HG03045 (cell line): Measurements from ENCODE around the gene KMT2A.
A peak's percentile ranks its signal among the peaks of the same experiment; 100 is the strongest.
"Not testable (repeated sequence)": the region's sequence is repeated elsewhere in the genome, so short reads cannot be mapped to it uniquely, and the experiment has no call there.

Source experiments
- ATAC-seq: cut with Tn5 transposase; IDR thresholded peaks from one replicate; pipeline ENCODE4 v1.9.1; 2021; ENCODE audit warnings: mild to moderate bottlenecking, moderate library complexity; ENCODE audit not compliant: unreplicated experiment

The KMT2A gene

DNA sequence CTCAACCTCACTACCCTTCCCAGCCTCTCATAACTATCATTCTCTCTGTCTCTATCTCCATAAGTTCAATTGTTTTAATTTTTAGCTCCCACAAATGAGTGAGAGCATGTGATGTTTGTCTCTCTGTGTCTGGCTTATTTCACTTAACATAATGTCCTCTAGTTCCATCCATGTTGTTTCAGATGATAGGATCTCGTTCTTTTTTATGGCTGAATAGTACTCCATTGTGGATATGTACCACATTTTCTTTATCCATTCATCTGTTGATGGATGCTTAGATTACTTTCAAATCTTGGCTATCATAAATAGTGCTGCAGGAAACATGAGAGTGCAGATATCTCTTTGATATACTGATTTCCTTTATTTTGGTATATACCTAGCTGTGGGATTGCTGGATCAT is 44.9 kb downstream of the KMT2A start:
- not testable (repeated sequence) for ATAC-seq

DNA sequence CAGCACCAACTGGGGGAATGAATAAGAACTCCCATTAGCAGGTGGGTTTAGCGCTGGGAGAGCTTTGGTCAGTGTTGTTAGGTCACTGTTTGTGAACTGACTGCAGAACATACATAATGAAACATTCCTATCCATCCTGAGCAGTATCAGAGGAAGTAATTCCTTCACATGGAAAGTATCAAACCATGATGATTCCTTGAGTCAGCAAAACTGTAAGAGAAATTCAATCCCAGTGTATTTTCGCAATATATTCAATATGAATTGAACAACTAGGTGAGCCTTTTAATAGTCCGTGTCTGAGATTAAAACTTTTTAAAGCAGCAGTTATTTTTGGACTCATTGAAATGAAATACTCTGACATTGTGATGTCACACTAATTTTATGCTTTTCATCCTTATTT is 48.1 kb downstream of the KMT2A start:
- ATAC-seq, result no peak

DNA sequence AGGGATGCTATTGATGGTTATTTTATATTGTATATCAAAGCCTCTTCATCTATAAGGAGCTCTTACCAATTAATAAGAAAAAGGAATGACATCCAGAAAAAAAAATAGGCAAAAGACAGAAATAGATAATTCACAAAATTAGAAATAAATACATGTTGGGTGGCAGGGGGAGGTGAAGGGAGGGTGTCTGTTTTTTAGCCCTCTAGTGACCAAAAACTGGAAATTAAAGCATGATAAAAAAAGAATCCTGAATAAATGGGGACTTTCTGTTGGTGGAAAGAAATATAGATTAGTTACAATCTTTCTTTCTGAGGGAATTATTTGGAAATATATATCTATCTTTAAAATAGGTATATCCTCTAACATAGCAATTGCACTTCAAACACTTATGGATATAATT is 49.0 kb downstream of the KMT2A start:
- no peak for ATAC-seq

DNA sequence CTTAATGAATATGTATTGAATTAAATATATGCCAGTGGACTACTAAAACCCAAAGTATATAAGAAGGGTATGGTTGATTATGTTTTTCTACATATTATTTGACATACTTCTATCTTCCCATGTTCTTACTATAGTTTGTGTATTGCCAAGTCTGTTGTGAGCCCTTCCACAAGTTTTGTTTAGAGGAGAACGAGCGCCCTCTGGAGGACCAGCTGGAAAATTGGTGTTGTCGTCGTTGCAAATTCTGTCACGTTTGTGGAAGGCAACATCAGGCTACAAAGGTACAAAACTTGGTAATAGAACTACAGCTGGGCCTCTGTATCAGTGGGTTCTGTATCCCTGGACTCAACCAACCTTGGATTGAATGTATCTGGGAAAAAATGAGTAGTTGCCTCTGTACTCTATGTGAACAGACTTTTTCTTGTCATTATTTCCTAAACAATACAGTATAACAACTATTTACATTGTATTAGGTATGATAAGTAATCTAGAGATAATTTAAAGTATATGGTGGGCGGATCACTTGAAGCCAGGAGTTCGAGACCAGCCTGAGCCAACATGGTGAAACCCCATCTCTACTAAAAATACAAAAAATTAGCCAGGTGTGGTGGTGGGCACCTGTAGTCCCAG is 52.3 kb downstream of the KMT2A start:
- ATAC-seq, result no peak

DNA sequence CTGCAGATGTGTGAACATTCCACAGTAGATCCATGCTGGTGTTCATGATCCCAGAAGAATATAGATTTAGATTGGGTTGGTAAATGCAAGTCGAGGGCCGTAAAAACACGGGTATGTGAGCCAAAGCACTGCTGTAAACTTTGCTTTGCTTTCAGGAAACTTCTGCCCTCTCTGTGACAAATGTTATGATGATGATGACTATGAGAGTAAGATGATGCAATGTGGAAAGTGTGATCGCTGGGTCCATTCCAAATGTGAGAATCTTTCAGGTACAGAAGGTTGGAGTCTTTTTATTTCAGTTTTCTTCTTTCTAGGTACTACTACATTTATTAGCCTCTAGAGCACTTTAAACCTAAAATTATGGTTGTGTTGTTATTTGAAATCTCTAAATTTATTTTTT is 54.7 kb downstream of the KMT2A start:
- no peak for ATAC-seq

DNA sequence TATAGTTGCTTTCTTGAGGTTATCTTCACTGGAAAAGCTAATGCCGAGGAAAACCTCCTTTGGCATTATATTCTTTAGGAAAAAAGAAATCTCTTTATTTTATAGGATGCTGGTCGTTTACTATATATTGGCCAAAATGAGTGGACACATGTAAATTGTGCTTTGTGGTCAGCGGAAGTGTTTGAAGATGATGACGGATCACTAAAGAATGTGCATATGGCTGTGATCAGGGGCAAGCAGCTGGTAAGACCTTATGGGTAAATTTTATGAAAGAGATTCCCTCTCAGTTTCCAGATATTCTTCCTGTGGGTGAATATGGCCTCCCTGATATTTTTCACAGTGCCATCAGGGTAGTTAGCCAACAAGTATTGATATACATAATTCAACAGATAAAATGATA is 61.5 kb downstream of the KMT2A start:
- ATAC-seq, result no peak

- ATAC-seq, result no peak
Observed at GRCh38 chr11:118503216-118503615, 66.9 kb downstream of the KMT2A start.

DNA sequence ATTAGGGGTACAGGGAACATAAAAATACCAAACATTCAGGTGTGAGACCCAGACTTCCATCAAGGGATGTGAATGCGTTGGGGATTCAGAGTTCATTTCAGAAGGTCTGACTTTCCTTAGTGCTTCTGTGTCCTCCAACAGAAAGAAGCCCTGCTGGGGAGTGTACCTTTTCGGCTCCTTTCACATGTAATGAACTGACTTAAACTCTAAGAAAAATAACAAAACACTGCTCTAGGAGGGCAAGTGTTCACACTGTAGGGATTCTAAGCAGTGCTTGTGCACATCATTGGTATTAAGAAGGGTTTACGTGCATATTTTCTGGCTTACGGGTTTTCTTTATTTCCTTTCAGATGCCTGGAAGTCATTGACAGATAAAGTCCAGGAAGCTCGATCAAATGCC is 75.3 kb downstream of the KMT2A start:
- ATAC-seq, result no peak

- ATAC-seq, result no peak
Observed at GRCh38 chr11:118514103-118514502, 77.8 kb downstream of the KMT2A start.

DNA sequence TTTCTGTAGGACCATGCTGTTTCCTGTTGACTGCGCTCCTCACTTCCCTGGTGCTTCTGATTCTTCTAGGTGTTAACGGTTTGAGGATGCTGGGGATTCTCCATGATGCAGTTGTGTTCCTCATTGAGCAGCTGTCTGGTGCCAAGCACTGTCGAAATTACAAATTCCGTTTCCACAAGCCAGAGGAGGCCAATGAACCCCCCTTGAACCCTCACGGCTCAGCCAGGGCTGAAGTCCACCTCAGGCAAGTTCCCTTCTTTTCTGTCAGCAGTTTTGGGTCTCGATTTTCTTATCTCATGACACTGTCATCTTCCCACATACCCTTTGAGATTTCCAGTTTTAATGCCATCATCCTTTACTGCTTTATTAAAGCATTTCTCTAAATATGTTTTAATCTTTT is 83.3 kb downstream of the KMT2A start:
- no peak for ATAC-seq

GRCh38 chr11:118521892-118522311 is 85.6 kb downstream of the KMT2A start:
- ATAC-seq, result no peak

GRCh38 chr11:118522571-118523072 is 86.3 kb downstream of the KMT2A start:
- no peak for ATAC-seq

GRCh38 chr11:118524356-118524755 is 88.1 kb downstream of the KMT2A start:
- no peak for ATAC-seq

GRCh38 chr11:118524757-118525470 is 88.6 kb downstream of the KMT2A start:
- ATAC-seq, result no peak

GRCh38 chr11:118526688-118527087 is 90.4 kb downstream of the KMT2A start:
- no peak for ATAC-seq

DNA sequence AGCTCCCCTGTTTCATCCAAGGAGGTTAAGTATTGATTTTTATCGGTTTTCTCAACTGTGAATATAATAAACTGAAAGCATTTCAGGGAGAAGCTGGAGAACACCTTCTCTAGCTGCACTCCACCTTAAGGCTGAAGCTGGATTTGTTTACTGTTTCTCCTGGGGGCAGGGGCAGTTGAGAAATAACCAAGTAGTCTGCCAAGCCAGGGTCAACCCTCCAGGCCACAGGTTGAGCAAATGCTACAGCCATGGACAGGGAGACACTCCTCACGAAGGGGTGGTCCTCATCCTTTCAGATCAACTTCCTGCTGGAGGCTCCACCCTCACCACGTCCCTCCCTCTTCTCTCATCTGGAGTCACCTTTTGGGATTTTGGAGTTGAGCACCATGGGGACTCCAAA is 90.8 kb downstream of the KMT2A start, which contains the start of gene TTC36:
TSS of gene TTC36 (plus strand) at position 366 of the 400 bp plus-strand sequence. CDS start at position 387, 21 bp downstream.
- ATAC-seq, result no peak

DNA sequence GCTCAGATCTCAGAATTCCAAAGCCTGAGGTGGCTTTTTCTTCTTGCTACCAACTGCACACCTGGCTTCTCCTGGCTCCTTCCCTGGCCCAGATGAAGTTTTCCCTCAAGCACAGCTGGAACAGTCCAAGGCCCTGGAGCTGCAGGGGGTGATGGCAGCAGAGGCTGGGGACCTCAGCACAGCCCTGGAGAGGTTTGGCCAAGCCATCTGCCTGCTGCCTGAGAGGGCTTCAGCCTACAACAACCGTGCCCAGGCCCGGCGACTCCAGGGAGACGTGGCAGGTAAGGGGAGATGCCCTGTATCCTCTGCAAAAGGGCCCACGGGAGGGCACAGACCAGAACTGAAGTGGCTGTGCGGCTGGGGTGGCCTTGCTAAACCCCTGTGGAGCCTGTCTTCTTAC is 92.2 kb downstream of the KMT2A start:
- no peak for ATAC-seq

- no peak for ATAC-seq
Observed at GRCh38 chr11:118529584-118530175, 93.4 kb downstream of the KMT2A start.

DNA sequence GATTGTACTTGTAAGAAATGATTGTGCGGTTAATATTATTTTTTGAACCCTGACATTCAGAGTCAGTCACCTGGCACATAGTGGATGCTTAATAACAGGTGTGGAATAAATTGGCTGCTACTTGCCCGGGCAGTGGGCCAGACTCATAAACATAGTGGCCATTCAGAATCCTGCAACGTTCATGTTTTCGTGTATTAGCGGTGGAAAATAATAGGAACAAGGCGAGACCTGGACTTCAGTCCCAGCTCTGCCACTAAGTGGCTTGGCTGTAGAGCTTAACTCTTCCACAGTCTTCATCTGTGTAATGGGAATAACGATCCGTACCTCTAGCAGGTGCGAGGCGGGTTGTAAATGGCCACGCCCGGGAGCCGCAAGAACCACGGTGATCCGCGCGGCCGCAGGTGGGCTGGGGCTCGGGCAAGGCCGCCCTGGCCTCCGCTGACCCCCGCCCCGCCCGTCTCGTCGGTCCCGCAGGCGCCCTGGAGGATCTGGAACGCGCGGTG is 93.9 kb downstream of the KMT2A start:
- no peak for ATAC-seq

- ATAC-seq, result peak; percentile 61
Observed at GRCh38 chr11:118530683-118531596, 94.6 kb downstream of the KMT2A start, which contains the start of gene TMEM25. Gene TMEM25, plus strand, starts transcription at chr11:118531192. Its CDS starts 610 bp downstream, at chr11:118531802.
